Keratinocyte (primary cell): ENCODE measurements around the gene PLEKHO2. TPM values are rescaled to one million over a fixed set of nuclear protein-coding genes. Genes with fewer than 3 reads are reported as not detected.

Source experiments
- DNase-seq: peaks from one replicate; pipeline ENCODE4 v3.0.0-alpha.2; 2011; ENCODE audit warnings: low read depth, missing footprints, low spot score
- FAIRE-seq: peaks from 2 replicates; lab custom pipeline; 2011; peaks lifted over from hg19 to GRCh38; lab: Jason Lieb, UNC
- H2AFZ ChIP-seq: 2 replicates; pipeline ENCODE4 v1.6.0; 2012; ENCODE audit warnings: low read length, control low read depth, inconsistent platforms; ENCODE audit not compliant: control insufficient read depth
- H3K27ac ChIP-seq: 2 replicates; pipeline ENCODE4 v1.5.1; 2011; ENCODE audit warnings: low read length; ENCODE audit not compliant: control insufficient read depth, insufficient read depth
- H3K27me3 ChIP-seq: 3 replicates; pipeline ENCODE4 v1.6.0; 2011; ENCODE audit warnings: low read length; ENCODE audit not compliant: control insufficient read depth, insufficient read depth; ENCODE audit errors: extremely low read depth
- H3K36me3 ChIP-seq, 2 experiments: 2 replicates in 1 of 2; 3 replicates in 1 of 2; pipeline ENCODE4 v1.5.1; 2011; ENCODE audit warnings: low read length in 2 of 2, mild to moderate bottlenecking in 1 of 2; ENCODE audit not compliant: control insufficient read depth in 2 of 2, insufficient read depth in 2 of 2; ENCODE audit errors: extremely low read depth in 1 of 2
- H3K4me1 ChIP-seq: 3 replicates; pipeline ENCODE4 v1.5.1; 2011; ENCODE audit warnings: low read length; ENCODE audit not compliant: control insufficient read depth, insufficient read depth; ENCODE audit errors: extremely low read depth
- H3K4me2 ChIP-seq: 3 replicates; pipeline ENCODE4 v1.6.0; 2011; ENCODE audit warnings: low read depth, low read length; ENCODE audit not compliant: control insufficient read depth, insufficient read depth; ENCODE audit errors: extremely low read depth
- H3K4me3 ChIP-seq, 3 experiments: fragments of 200-600 bp in 1 of 3; sonication (generic) in 1 of 3; 2 replicates in 2 of 3; 3 replicates in 1 of 3; pipeline ENCODE4 v1.5.1; 2011 to 2016; ENCODE audit warnings: low read length in 3 of 3, mild to moderate bottlenecking in 3 of 3, control low read depth in 2 of 3, inconsistent platforms in 1 of 3, low read depth in 1 of 3, mixed read lengths in 1 of 3, mixed run types in 1 of 3, moderate library complexity in 1 of 3; ENCODE audit not compliant: control insufficient read depth in 2 of 3, insufficient read depth in 2 of 3; ENCODE audit errors: extremely low read depth in 1 of 3
- H3K79me2 ChIP-seq: 2 replicates; pipeline ENCODE4 v1.6.0; 2012; ENCODE audit warnings: low read length; ENCODE audit not compliant: control insufficient read depth, insufficient read depth
- H3K9ac ChIP-seq: 3 replicates; pipeline ENCODE4 v1.6.0; 2011; ENCODE audit warnings: low read length; ENCODE audit not compliant: control insufficient read depth, insufficient read depth; ENCODE audit errors: extremely low read depth
- H3K9me1 ChIP-seq: 3 replicates; pipeline ENCODE4 v1.6.0; 2011; ENCODE audit warnings: low read length; ENCODE audit not compliant: control insufficient read depth, insufficient read depth; ENCODE audit errors: extremely low read depth
- H3K9me3 ChIP-seq: 2 replicates; pipeline ENCODE4 v1.5.1; 2012; ENCODE audit warnings: low read depth, low read length; ENCODE audit not compliant: control insufficient read depth
- H4K20me1 ChIP-seq: 3 replicates; pipeline ENCODE4 v1.6.0; 2011; ENCODE audit warnings: low read length; ENCODE audit not compliant: control insufficient read depth, insufficient read depth; ENCODE audit errors: extremely low read depth
- EZH2 ChIP-seq: IDR thresholded peaks from one replicate; pipeline ENCODE4 v1.6.1; 2012; ENCODE audit warnings: inconsistent platforms, mild to moderate bottlenecking, low read length, moderate library complexity
- dilution Hi-C: fragments of 300-500 bp; cut with MboI; formaldehyde crosslinking; loops from one replicate; pipeline ENCODE4 v1.7.0; 2020; ENCODE audit warnings: low sequenced_read_pairs; ENCODE audit not compliant: extremely low pct_ligation_motif_present
- polyA plus RNA-seq, 5 experiments: library from polyadenylated mRNA; depleted of rRNA in 3 of 5; stranded (reverse) in 3 of 5; stranded (forward) in 1 of 5; unstranded in 1 of 5; fragments of >200 nt; gene quantifications; 1 replicate in 1 of 5; 2 replicates in 3 of 5; 3 replicates in 1 of 5; pipeline versions ENCODE4 v1.2.1 to v1.2.3, GENCODE V29; 2011 to 2012; ENCODE audit warnings: missing spikeins in 2 of 5, low read depth in 1 of 5, low replicate concordance in 1 of 5
- TF ChIP-seq, protein P1 (sequence below), 3 experiments: IDR thresholded peaks in 1 of 3; conservative IDR thresholded peaks in 1 of 3; optimal IDR thresholded peaks in 1 of 3; 2 replicates in 2 of 3; 3 replicates in 1 of 3; pipeline versions ENCODE3 to v1.5.1; 2011; ENCODE audit warnings: low read length in 3 of 3, mild to moderate bottlenecking in 3 of 3, moderate library complexity in 2 of 3, control low read depth in 1 of 3, inconsistent platforms in 1 of 3; ENCODE audit not compliant: insufficient read depth in 2 of 3; ENCODE audit errors: extremely low read depth in 1 of 3

PLEKHO2 gene
- polyA plus RNA-seq, 1 donor (not counting 4 experiments of a cell fraction or from before 2014, with no cell fraction given), result 8.8 TPM

GRCh38 chr15:64842096-64842939, 603 bp downstream of the PLEKHO2 start:
- FAIRE-seq (no peak), DNase-seq (no peak)
- Histone ChIP-seq H3K9ac (peak overlapping the region; percentile 86), H3K4me2 (peak overlapping the region; percentile 97), H3K36me3 (no peaks in the 10 kb centered on the region), H2AFZ (peak overlapping the region; percentile 66), H3K27me3 (no peaks in the 10 kb centered on the region), H3K79me2 (peaks cover 49% of the 10 kb centered on the region), H3K27ac (peak overlapping the region; percentile 69), H3K4me3 (peak overlapping the region; percentile 64 to 88 (median 81)), H3K4me1 (peaks cover 43% of the 10 kb centered on the region), H3K9me3 (no peaks in the 10 kb centered on the region), H4K20me1 (no peaks in the 10 kb centered on the region), H3K9me1 (peaks cover 2% of the 10 kb centered on the region)
- no peak for TF ChIP-seq EZH2
- TF ChIP-seq, protein P1, sequence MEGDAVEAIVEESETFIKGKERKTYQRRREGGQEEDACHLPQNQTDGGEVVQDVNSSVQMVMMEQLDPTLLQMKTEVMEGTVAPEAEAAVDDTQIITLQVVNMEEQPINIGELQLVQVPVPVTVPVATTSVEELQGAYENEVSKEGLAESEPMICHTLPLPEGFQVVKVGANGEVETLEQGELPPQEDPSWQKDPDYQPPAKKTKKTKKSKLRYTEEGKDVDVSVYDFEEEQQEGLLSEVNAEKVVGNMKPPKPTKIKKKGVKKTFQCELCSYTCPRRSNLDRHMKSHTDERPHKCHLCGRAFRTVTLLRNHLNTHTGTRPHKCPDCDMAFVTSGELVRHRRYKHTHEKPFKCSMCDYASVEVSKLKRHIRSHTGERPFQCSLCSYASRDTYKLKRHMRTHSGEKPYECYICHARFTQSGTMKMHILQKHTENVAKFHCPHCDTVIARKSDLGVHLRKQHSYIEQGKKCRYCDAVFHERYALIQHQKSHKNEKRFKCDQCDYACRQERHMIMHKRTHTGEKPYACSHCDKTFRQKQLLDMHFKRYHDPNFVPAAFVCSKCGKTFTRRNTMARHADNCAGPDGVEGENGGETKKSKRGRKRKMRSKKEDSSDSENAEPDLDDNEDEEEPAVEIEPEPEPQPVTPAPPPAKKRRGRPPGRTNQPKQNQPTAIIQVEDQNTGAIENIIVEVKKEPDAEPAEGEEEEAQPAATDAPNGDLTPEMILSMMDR (optimal IDR thresholded peaks at IDR 0.05 in 1 of 3, IDR thresholded peaks at IDR 0.05 in 1 of 3, conservative IDR thresholded peaks at IDR 0.05 in 1 of 3; ENCODE audit: extremely low read depth in 1 of 3, insufficient read depth in 2 of 3, low read length in 3 of 3), result no peak
- dilution Hi-C loops, result no loop called here

GRCh38 chr15:64842986-64843561, 1.4 kb downstream of the PLEKHO2 start:
- FAIRE-seq (no peak), DNase-seq (no peak)
- no peak for TF ChIP-seq EZH2
- TF ChIP-seq, protein P1 (optimal IDR thresholded peaks at IDR 0.05 in 1 of 3, IDR thresholded peaks at IDR 0.05 in 1 of 3, conservative IDR thresholded peaks at IDR 0.05 in 1 of 3; ENCODE audit: extremely low read depth in 1 of 3, insufficient read depth in 2 of 3, low read length in 3 of 3), result peak in 1 of 3 experiments; percentile 12
- Histone ChIP-seq H3K4me1 (peaks cover 51% of the 10 kb centered on the region), H3K79me2 (peaks cover 56% of the 10 kb centered on the region), H3K36me3 (no peaks in the 10 kb centered on the region), H2AFZ (no peak overlapping the region), H3K4me3 (peak overlapping the region; percentile 64 to 88 (median 81)), H3K9me3 (no peaks in the 10 kb centered on the region), H3K27ac (peak overlapping the region; percentile 69), H3K9ac (peak overlapping the region; percentile 86), H3K27me3 (no peaks in the 10 kb centered on the region), H4K20me1 (no peaks in the 10 kb centered on the region), H3K4me2 (peak overlapping the region; percentile 97), H3K9me1 (peaks cover 2% of the 10 kb centered on the region)
- dilution Hi-C loops, result no loop called here
